Measurements from ENCODE around the gene MED9.

DNA sequence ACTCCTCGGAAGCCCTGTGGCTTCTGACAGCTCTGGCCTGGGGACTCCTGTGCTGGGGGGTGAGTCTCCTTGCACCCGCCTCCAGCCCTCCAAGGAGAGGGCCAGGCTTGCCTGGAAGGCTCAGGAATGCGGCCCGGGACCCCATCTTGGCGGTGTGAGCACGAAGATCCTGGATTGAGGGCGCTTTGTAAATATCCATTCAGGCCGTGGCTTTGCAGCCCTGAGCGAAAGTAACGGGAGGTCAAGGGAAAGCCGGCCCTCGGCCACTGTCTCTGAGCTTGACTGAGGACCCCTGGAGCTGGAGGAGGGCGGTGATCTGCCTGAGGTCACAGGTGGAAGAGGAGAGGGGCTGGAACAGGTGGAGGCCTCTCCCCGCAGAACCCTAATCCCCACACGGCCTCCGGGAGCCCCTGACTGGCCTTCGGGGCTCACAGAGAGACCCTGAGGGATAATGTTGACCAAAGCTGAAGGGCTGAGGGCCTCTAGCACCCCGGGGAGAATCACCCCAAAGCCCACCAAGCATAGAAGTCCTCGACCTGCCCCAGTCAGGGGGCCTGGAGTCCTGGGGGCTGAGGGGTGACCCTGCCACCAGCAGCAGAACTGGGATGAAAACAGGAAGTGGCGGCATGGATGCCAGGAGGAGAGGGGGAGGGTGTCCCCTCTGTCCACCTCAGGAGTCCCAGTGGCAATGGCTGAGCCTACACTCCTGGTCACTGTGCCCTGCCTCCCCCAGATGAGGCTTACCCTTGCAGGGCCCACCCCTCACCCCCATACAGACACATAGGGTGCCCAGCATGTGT lies 27.7 kb downstream of the MED9 start:
- TF ChIP-seq, protein P1, sequence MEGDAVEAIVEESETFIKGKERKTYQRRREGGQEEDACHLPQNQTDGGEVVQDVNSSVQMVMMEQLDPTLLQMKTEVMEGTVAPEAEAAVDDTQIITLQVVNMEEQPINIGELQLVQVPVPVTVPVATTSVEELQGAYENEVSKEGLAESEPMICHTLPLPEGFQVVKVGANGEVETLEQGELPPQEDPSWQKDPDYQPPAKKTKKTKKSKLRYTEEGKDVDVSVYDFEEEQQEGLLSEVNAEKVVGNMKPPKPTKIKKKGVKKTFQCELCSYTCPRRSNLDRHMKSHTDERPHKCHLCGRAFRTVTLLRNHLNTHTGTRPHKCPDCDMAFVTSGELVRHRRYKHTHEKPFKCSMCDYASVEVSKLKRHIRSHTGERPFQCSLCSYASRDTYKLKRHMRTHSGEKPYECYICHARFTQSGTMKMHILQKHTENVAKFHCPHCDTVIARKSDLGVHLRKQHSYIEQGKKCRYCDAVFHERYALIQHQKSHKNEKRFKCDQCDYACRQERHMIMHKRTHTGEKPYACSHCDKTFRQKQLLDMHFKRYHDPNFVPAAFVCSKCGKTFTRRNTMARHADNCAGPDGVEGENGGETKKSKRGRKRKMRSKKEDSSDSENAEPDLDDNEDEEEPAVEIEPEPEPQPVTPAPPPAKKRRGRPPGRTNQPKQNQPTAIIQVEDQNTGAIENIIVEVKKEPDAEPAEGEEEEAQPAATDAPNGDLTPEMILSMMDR (IDR thresholded peaks at IDR 0.05), result no peak
- no peak for TF ChIP-seq POLR2A (IDR thresholded peaks at IDR 0.05)

Measured in heart left ventricle (tissue), 13 donors.